B cell (primary cell): ENCODE results near the gene MRPL4.

ENCODE experiments used
- EZH2 ChIP-seq: IDR thresholded peaks from 2 replicates; pipeline ENCODE4 v1.6.1; 2012; ENCODE audit warnings: borderline replicate concordance, low read depth, mild to moderate bottlenecking, moderate library complexity, low read length; ENCODE audit not compliant: insufficient read depth, poor library complexity, severe bottlenecking
- TF ChIP-seq, protein P1 (sequence below): fragments of 200-600 bp; IDR thresholded peaks from one replicate; pipeline ENCODE4 v1.8.0; 2022; ENCODE audit warnings: antibody characterized with exemption, mild to moderate bottlenecking

DNA sequence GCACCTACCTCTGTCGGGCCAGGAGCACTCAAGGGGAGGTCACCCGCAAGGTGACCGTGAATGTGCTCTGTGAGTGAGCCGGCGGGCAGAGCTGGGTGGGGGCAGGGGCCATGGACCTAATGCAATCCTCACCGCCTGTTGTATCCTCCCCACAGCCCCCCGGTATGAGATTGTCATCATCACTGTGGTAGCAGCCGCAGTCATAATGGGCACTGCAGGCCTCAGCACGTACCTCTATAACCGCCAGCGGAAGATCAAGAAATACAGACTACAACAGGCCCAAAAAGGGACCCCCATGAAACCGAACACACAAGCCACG lies 32.9 kb downstream of the MRPL4 start:
- TF ChIP-seq, protein P1, sequence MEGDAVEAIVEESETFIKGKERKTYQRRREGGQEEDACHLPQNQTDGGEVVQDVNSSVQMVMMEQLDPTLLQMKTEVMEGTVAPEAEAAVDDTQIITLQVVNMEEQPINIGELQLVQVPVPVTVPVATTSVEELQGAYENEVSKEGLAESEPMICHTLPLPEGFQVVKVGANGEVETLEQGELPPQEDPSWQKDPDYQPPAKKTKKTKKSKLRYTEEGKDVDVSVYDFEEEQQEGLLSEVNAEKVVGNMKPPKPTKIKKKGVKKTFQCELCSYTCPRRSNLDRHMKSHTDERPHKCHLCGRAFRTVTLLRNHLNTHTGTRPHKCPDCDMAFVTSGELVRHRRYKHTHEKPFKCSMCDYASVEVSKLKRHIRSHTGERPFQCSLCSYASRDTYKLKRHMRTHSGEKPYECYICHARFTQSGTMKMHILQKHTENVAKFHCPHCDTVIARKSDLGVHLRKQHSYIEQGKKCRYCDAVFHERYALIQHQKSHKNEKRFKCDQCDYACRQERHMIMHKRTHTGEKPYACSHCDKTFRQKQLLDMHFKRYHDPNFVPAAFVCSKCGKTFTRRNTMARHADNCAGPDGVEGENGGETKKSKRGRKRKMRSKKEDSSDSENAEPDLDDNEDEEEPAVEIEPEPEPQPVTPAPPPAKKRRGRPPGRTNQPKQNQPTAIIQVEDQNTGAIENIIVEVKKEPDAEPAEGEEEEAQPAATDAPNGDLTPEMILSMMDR, result no peak
- no peak for TF ChIP-seq EZH2
